ENCODE results near the gene INTS7.

INTS7 gene, protein sequence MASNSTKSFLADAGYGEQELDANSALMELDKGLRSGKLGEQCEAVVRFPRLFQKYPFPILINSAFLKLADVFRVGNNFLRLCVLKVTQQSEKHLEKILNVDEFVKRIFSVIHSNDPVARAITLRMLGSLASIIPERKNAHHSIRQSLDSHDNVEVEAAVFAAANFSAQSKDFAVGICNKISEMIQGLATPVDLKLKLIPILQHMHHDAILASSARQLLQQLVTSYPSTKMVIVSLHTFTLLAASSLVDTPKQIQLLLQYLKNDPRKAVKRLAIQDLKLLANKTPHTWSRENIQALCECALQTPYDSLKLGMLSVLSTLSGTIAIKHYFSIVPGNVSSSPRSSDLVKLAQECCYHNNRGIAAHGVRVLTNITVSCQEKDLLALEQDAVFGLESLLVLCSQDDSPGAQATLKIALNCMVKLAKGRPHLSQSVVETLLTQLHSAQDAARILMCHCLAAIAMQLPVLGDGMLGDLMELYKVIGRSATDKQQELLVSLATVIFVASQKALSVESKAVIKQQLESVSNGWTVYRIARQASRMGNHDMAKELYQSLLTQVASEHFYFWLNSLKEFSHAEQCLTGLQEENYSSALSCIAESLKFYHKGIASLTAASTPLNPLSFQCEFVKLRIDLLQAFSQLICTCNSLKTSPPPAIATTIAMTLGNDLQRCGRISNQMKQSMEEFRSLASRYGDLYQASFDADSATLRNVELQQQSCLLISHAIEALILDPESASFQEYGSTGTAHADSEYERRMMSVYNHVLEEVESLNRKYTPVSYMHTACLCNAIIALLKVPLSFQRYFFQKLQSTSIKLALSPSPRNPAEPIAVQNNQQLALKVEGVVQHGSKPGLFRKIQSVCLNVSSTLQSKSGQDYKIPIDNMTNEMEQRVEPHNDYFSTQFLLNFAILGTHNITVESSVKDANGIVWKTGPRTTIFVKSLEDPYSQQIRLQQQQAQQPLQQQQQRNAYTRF

GRCh38 chr1:212035123-212035834 is at the start of gene INTS7, which contains the start of gene DTL:
TSS of gene INTS7 (minus strand) at chr1:212035557. CDS start at chr1:212035437, 120 bp downstream.
TSS of gene DTL (plus strand) at chr1:212035748. CDS start at chr1:212035891, 143 bp downstream.
- peak; percentile 95 to 97 for DNase-seq (ENCODE audit: low read depth in 2 of 2)

GRCh38 chr1:212082765-212083406 is 47.5 kb upstream of the INTS7 start:
- DNase-seq (ENCODE audit: low read depth in 2 of 2): no peak

GRCh38 chr1:212078826-212079225 is 43.5 kb upstream of the INTS7 start:
- DNase-seq (ENCODE audit: low read depth in 2 of 2): no peak

- DNase-seq (ENCODE audit: low read depth in 2 of 2): no peak
Measured at GRCh38 chr1:212077028-212077427, 41.7 kb upstream of the INTS7 start.

DNA sequence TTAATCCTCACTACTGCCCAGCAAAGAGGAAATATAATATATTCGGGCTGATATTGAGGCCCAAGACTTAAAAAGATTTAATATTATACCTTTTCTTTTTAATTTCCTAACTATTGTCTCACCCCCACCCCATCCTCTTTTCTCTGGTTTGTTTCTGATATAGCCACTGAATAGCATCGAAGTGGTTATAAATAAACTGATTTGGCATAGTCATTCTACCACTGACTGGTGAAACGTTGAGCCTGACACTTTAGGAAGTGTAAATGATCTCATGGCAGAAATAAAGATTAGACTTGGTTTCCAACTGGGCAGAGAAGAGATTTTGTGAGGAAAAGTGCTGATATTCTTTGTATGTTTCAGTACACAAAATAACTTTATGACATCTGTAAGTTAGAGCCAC is 39.5 kb upstream of the INTS7 start:
- DNase-seq (ENCODE audit: low read depth in 2 of 2): no peak

GRCh38 chr1:212074313-212074712 is 39.0 kb upstream of the INTS7 start:
- no peak for DNase-seq (ENCODE audit: low read depth in 2 of 2)

DNA sequence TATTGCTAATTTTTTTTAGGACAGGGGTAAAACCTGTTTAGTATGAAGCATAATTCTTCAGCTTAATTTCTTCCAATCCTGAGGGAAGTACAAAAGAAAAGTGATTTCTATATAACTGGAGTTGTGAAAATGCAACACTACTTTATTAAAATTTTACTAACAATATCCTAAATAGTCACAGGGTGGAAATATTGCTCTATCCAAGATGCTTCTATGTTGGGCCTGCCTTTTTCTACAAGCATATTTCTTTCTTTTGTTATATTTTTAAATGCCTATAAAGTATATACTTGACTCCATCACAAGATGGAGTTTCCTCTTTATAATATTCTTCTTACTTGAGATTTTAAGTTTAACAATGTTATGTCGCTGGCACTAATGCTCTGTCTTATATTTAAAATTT is 38.1 kb upstream of the INTS7 start:
- DNase-seq (ENCODE audit: low read depth in 2 of 2): no peak

DNA sequence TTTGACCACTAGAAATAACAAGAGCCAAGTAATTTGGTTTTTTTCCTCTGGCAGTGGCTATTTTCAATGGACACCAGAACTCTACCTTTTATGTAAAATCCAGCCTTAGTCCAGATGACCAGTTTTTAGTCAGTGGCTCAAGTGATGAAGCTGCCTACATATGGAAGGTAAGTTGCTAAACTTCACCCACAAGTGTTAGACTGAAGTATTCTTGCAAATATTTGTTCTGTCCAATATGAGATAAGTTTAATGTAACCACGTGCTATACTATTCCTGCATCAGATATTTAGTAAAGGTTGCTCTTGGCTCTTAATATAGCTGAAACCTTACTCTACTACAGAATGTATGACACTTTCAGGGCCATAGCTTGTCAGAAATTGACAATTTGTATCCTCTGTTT is 36.7 kb upstream of the INTS7 start:
- DNase-seq (ENCODE audit: low read depth in 2 of 2): no peak

DNA sequence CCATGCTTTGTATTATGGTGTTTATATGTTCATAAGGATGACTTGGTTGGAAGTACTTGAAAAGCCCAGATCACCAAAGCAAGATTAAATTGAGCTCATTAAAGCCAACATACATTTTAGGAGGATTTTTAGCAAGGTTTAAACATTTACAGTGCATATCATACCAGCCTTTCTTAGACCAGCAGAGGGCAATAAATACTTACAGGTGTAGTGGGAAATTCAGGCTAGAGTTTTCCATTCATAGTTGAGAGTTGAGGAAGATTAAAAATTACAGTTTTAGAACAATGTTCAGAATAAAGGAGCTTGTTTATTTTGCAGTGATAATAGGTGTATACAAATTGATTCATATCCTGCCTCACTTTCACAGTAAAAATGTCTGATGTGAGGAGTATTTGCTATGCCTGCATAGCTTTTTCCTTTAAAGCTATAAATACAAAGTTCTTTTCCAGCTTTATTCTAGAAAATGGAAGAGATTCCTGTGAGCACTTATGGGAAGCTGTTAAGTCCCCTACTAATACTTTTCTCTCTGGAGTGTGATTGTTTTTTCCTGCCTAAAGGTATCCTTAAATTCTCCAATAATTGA is 35.5 kb upstream of the INTS7 start:
- no peak for DNase-seq (ENCODE audit: low read depth in 2 of 2)

- no peak for DNase-seq (ENCODE audit: low read depth in 2 of 2)
Measured at GRCh38 chr1:212067787-212068186, 32.4 kb upstream of the INTS7 start.

DNA sequence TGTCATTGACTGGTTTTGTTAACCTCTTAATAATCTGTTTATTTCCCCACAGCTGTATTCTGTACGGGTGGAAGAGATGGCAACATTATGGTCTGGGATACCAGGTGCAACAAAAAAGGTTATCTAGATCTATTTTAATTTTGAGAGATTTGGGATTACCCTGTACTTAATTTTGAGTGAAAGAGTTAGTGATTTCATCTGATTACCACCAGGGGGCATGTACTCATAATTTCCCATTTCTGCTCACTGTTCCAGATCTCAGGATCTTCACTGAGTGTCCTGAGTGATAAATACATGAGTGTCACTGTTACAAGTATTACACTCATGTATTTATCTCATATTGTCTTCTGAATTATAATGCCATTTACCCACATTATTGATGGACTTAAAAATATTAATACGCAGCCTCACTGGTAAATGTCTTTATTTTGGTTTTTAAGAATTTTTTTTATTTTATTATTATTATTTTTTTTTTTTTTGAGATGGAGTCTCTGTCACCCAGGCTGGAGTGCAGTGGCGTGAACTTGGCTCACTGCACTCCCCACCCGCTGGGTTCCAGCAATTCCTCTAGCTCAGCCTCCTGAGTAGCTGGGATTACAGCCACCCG is 27.6 kb upstream of the INTS7 start:
- DNase-seq (ENCODE audit: low read depth in 2 of 2): no peak

GRCh38 chr1:212060632-212061472 is 25.5 kb upstream of the INTS7 start:
- DNase-seq (ENCODE audit: low read depth in 2 of 2): no peak

DNA sequence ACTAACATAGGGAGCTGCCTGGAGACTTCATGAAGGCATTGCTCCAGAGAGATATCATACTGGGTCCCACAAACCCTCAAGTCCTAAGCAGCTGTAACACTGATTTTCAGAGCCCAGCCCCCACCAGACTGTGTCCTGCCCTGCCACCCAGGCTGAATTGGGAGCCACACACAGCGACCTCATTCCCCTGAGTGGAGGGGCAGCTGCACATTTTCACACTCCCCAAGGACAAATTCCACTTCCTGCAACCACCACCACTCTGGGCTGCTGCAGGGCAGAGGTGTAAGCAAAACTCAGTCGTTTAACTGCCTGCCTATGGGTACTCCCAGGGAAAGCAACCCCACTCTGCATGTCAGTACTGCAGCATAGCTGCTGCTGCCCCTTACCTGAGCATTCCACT is 20.0 kb upstream of the INTS7 start:
- no peak for DNase-seq (ENCODE audit: low read depth in 2 of 2)

DNA sequence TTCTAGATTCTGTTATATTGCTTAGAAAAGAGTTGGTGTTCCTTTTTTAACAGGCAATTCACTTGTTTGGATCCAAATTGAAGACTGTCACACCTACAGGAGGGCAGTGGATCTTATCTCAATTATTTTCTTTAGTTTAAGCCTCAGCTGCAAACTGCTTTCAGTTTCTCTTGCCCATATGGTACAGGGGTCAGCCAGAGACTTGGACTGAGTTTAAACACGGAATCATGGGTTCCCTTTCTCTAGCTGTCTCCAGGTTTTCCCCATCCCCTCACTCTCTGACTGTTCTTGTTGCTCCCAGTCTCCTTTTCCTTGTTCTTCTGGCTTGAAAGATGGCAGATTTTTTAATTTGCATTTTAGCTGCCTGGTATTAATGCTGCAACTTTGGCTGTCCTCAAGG is 18.6 kb upstream of the INTS7 start:
- no peak for DNase-seq (ENCODE audit: low read depth in 2 of 2)

- no peak for DNase-seq (ENCODE audit: low read depth in 2 of 2)
Measured at GRCh38 chr1:212045981-212046380, 10.6 kb upstream of the INTS7 start.

GRCh38 chr1:212044851-212045250 is 9.5 kb upstream of the INTS7 start:
- DNase-seq (ENCODE audit: low read depth in 2 of 2): no peak

DNA sequence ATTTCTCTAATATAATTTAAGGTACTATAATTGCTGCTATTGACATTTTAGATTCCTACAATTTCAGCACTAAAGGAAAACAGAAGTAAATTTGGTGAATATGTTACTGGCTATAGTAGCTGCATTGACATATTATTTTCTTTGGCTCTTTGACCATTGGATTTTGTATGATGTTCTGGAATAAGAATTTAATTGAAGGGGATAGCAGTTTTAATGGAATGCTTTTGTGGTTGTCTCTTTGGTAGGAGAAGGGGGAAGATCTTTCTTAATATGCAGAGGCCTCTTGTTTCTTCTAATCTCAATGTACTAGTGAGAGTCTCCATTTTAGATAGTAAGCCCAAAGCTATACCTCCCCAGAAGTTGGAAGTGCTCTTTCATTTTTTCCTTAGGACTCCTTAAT is 7.1 kb upstream of the INTS7 start:
- DNase-seq (ENCODE audit: low read depth in 2 of 2): no peak

- no peak for DNase-seq (ENCODE audit: low read depth in 2 of 2)
Measured at GRCh38 chr1:212040629-212041412, 5.5 kb upstream of the INTS7 start.

GRCh38 chr1:212039622-212040021 is 4.3 kb upstream of the INTS7 start:
- no peak for DNase-seq (ENCODE audit: low read depth in 2 of 2)
